NCI-H1417 (cell line): ENCODE measurements around the gene GP1BB.
A peak's percentile ranks its signal among the peaks of the same experiment; 100 is the strongest.

Experiments
- DNase-seq, 3 experiments: peaks; one replicate each; lab custom pipeline; 2025; lab: John Stamatoyannopoulos, UW

The GP1BB gene

GRCh38 chr22:19742160-19743066 is 19.1 kb downstream of the GP1BB start:
- DNase-seq: peak in 2 of 3 experiments; percentile 13 to 40

- DNase-seq: no peak
These were observed 19.7 kb downstream of the GP1BB start for GRCh38 chr22:19743081-19743480.

- DNase-seq: no peak
These were observed 20.3 kb downstream of the GP1BB start for GRCh38 chr22:19743651-19744050.

GRCh38 chr22:19744350-19745006 is 21.1 kb downstream of the GP1BB start:
- no peak for DNase-seq

- no peak for DNase-seq
These were observed 22.1 kb downstream of the GP1BB start for GRCh38 chr22:19745155-19746101.

GRCh38 chr22:19746726-19747125 is 23.4 kb downstream of the GP1BB start:
- no peak for DNase-seq

- no peak for DNase-seq
These were observed 24.2 kb downstream of the GP1BB start for GRCh38 chr22:19747551-19747950.

- no peak for DNase-seq
These were observed 24.8 kb downstream of the GP1BB start for GRCh38 chr22:19748139-19748538.

- no peak for DNase-seq
These were observed 25.8 kb downstream of the GP1BB start for GRCh38 chr22:19748991-19749664.

GRCh38 chr22:19749876-19750275 is 26.5 kb downstream of the GP1BB start:
- DNase-seq: no peak

- DNase-seq: no peak
These were observed 27.5 kb downstream of the GP1BB start for GRCh38 chr22:19750507-19751490.

GRCh38 chr22:19751497-19752245 is 28.3 kb downstream of the GP1BB start:
- DNase-seq: no peak

- no peak for DNase-seq
These were observed 29.9 kb downstream of the GP1BB start for GRCh38 chr22:19753090-19753842.

GRCh38 chr22:19753996-19754700 is 30.8 kb downstream of the GP1BB start:
- no peak for DNase-seq

- no peak for DNase-seq
These were observed 31.4 kb downstream of the GP1BB start for GRCh38 chr22:19754701-19755144.

- DNase-seq: no peak
These were observed 31.9 kb downstream of the GP1BB start for GRCh38 chr22:19755145-19755710.

GRCh38 chr22:19755722-19756287 is 32.5 kb downstream of the GP1BB start:
- DNase-seq: no peak
